GM12873 (cell line): Measurements from ENCODE around the gene SLC23A3.

ENCODE experiments used
- CTCF ChIP-seq: IDR thresholded peaks from 2 replicates; pipeline ENCODE4 v1.5.1; 2012; ENCODE audit warnings: low read depth, mild to moderate bottlenecking, moderate library complexity, low read length, control low read depth; ENCODE audit not compliant: insufficient read depth; ENCODE audit errors: missing control alignments

Gene SLC23A3

GRCh38 chr2:219112062-219112406 is 57.8 kb downstream of the SLC23A3 start:
- no peak for TF ChIP-seq CTCF
